ENCODE data around the gene NUS1.
"Not testable (repeated sequence)": the region's sequence is repeated elsewhere in the genome, so short reads cannot be mapped to it uniquely, and the experiment has no call there.

Gene NUS1

GRCh38 chr6:117718895-117719294 is 43.6 kb downstream of the NUS1 start:
- no peak for DNase-seq

GRCh38 chr6:117721520-117721919 is 46.3 kb downstream of the NUS1 start:
- DNase-seq: not testable (repeated sequence)

DNA sequence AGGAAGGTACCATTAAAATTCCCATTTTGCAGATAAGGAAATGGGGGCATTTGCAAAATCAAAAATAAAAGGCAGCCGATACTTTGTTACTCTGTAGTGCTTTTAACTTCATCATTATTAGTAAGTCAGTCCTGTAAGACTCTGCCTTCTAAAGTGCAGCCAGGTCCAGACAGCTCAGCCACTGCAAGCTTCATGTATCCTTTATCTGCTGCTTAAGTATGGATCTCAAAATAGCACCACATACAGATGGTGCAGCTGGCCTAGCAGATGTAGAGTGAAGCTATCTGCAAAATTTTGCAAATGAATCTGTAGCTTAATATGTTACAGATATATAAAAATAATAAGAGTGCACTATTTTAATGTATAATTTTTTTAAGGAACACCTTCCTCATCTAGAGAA is 53.4 kb downstream of the NUS1 start:
- DNase-seq: no peak

DNA sequence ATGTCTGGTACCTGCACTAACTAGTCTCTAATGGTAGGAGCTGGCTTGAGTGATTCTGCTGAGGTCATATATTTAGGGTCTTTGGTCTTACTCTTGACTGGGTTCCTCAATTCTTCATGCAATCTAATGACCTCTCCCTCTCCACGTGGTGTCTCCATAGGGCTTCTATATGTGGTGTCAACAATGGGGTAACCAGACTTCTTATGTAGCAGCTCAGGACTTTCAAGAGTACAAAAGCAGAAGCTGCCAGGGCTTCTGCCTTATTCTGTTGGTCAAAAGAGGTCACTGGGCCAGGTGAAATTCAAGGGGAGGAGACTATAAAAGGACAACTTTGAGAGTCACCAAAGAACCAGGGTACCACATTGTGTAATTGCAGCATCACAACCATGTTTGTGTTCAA is 54.3 kb downstream of the NUS1 start:
- DNase-seq: no peak

DNA sequence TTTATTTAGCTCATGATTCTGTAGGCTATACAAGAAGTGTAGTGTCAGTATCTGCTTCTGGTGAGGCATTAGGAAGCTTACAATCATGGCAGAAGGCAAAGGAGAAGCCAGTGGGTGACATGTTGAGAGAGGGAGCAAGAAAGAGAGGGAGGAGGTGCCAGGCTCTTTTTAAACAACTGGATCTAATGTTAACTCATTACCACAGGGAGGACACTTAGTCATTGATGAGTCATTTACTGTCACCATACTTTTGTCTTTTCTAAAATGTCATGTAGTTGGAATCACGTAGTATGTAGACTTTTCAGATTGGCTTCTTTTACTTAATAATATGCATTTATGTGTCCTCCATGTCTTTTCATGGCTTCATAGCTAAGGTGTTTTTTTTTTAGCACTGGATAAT is 58.1 kb downstream of the NUS1 start:
- no peak for DNase-seq

DNA sequence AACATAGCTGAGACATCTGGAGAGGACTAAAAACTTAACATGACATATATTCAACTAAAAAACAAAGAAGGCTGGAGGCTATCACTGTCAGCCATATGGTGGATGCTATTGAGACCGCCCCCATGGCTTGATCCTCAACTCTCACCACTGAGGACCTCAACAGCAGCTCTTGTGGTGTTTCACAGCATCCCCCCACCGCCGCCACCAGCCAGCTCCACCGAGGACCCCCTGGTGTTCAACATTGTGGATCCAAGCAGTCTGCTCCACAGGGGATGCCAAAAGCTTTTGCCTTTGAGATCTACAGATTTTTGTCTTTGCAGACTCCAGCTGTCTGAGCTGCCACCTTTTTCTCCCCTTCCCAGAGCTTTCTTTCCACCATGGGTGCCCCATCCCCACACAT is 64.6 kb downstream of the NUS1 start:
- DNase-seq: no peak

- DNase-seq: no peak
These were observed 65.3 kb downstream of the NUS1 start for GRCh38 chr6:117740605-117741004.

- not testable (repeated sequence) for DNase-seq
These were observed 75.4 kb downstream of the NUS1 start for GRCh38 chr6:117750675-117751074.
